ENCODE measurements around the gene BCAS3. TPM values are rescaled to one million over a fixed set of nuclear protein-coding genes. Genes with fewer than 3 reads are reported as not detected.

BCAS3 gene
- total RNA-seq, 1 experiment from 2014 or later: 14.4 TPM

- CTCF ChIA-PET: no interaction called here
- Histone ChIP-seq H3K27ac (ENCODE audit: low read depth, low read length, poor library complexity, severe bottlenecking) (no peak overlapping the region), H3K9me3 (ENCODE audit: low read depth, low read length, poor library complexity, severe bottlenecking) (no peaks in the 10 kb centered on the region), H3K27me3 (replicated peaks; ENCODE audit: insufficient read depth, low read depth, low read length, poor library complexity) (no peaks in the 10 kb centered on the region), H3K4me1 (ENCODE audit: insufficient read depth, low read length, poor library complexity, severe bottlenecking) (peaks cover 3% of the 10 kb centered on the region), H3K36me3 (ENCODE audit: insufficient read depth, low read length, poor library complexity, severe bottlenecking) (no peaks in the 10 kb centered on the region), H3K4me3 (ENCODE audit: low read depth, low read length, poor library complexity, severe bottlenecking) (no peak overlapping the region)
- POLR2A ChIA-PET (ENCODE audit: low non-redundant PET): no interaction called here
- intact Hi-C loops (cut with micrococcal nuclease; ENCODE audit: unreplicated experiment): no loop called here
- no peak for DNase-seq (ENCODE audit: low spot score)
- TF ChIP-seq CTCF (conservative IDR thresholded peaks at IDR 0.05; ENCODE audit: low read depth, low read length) (no peak), EZH2 (IDR thresholded peaks at IDR 0.05; ENCODE audit: borderline replicate concordance, low read depth, low read length, poor library complexity, severe bottlenecking) (no peak)
- no TSS peak for BruUV-seq (replicated peaks)
Observed at GRCh38 chr17:60749708-60750107, 72.1 kb downstream of the BCAS3 start.

DNA sequence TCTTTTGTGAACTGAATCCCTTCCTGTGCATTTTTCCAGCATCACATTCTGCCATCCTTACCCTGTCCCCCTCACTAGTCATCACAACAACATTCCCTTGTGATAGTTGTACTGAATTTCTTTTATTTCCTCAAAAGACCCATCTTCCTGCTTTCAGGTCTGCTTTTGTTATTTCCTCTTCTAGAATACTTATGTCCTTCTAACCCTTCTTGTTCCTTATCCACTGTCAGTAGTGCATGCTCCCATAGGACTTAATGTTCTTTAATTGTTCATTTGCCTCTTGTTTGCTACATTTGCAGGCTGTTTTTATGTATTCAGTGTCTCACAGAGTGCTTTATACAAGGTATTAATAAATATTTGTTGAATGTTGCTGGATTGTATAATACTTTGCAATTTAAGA, 73.0 kb downstream of the BCAS3 start:
- POLR2A ChIA-PET (ENCODE audit: low non-redundant PET): no interaction called here
- Histone ChIP-seq H3K27ac (ENCODE audit: low read depth, low read length, poor library complexity, severe bottlenecking) (no peak overlapping the region), H3K9me3 (ENCODE audit: low read depth, low read length, poor library complexity, severe bottlenecking) (no peaks in the 10 kb centered on the region), H3K4me3 (ENCODE audit: low read depth, low read length, poor library complexity, severe bottlenecking) (no peak overlapping the region), H3K36me3 (ENCODE audit: insufficient read depth, low read length, poor library complexity, severe bottlenecking) (no peaks in the 10 kb centered on the region), H3K27me3 (replicated peaks; ENCODE audit: insufficient read depth, low read depth, low read length, poor library complexity) (no peaks in the 10 kb centered on the region), H3K4me1 (ENCODE audit: insufficient read depth, low read length, poor library complexity, severe bottlenecking) (no peaks in the 10 kb centered on the region)
- no peak for DNase-seq (ENCODE audit: low spot score)
- no TSS peak for BruUV-seq (replicated peaks)
- TF ChIP-seq CTCF (conservative IDR thresholded peaks at IDR 0.05; ENCODE audit: low read depth, low read length): no peak
- TF ChIP-seq EZH2 (IDR thresholded peaks at IDR 0.05; ENCODE audit: borderline replicate concordance, low read depth, low read length, poor library complexity, severe bottlenecking): no peak
- CTCF ChIA-PET: no interaction called here
- intact Hi-C loops (cut with micrococcal nuclease; ENCODE audit: unreplicated experiment): no loop called here

DNA sequence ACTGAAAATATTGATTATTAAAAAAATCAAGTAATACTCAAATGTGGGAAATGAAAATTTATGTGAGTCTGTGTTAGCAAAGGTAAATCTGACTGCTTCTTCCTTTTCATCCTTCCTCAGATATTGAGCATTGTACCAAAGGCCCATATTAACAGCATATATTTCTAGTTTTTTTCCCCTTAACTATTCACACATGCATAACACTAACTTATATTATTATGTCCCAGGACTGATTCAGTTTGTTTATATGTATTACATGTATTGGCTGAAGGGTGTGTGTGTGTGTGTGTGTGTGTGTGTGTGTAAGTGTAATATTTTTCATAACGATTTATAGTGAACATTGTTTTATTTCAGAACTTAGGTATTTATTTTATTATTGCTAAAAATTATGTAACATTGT, 74.2 kb downstream of the BCAS3 start:
- H3K36me3 ChIP-seq (ENCODE audit: insufficient read depth, low read length, poor library complexity, severe bottlenecking): no peaks in the 10 kb centered on the region

More for the DNA sequence above, 74.2 kb downstream of the BCAS3 start:
- Histone ChIP-seq H3K9me3 (ENCODE audit: low read depth, low read length, poor library complexity, severe bottlenecking) (no peaks in the 10 kb centered on the region), H3K27me3 (replicated peaks; ENCODE audit: insufficient read depth, low read depth, low read length, poor library complexity) (no peaks in the 10 kb centered on the region), H3K4me3 (ENCODE audit: low read depth, low read length, poor library complexity, severe bottlenecking) (no peak overlapping the region), H3K4me1 (ENCODE audit: insufficient read depth, low read length, poor library complexity, severe bottlenecking) (no peaks in the 10 kb centered on the region), H3K27ac (ENCODE audit: low read depth, low read length, poor library complexity, severe bottlenecking) (no peak overlapping the region)
- ChIA-PET CTCF (no interaction called here), POLR2A (ENCODE audit: low non-redundant PET) (no interaction called here)
- TF ChIP-seq CTCF (conservative IDR thresholded peaks at IDR 0.05; ENCODE audit: low read depth, low read length) (no peak), EZH2 (IDR thresholded peaks at IDR 0.05; ENCODE audit: borderline replicate concordance, low read depth, low read length, poor library complexity, severe bottlenecking) (no peak)
- no peak for DNase-seq (ENCODE audit: low spot score)
- no TSS peak for BruUV-seq (replicated peaks)
- intact Hi-C loops (cut with micrococcal nuclease; ENCODE audit: unreplicated experiment): no loop called here

All from A673 (cell line).